ENCODE measurements around the gene SLC31A2.
"Not testable (repeated sequence)": the region's sequence is repeated elsewhere in the genome, so short reads cannot be mapped to it uniquely, and the experiment has no call there.

- TF ChIP-seq POLR2AphosphoS5 (IDR thresholded peaks at IDR 0.05; ENCODE audit: low read depth, low read length); CTCF (IDR thresholded peaks at IDR 0.05); FOSL2 (IDR thresholded peaks at IDR 0.05; ENCODE audit: borderline replicate concordance, low read depth); TAF1 (IDR thresholded peaks at IDR 0.05; ENCODE audit: borderline replicate concordance, low read depth, low read length); RAD21 (IDR thresholded peaks at IDR 0.05; ENCODE audit: low read length); JUND (IDR thresholded peaks at IDR 0.05); MXI1 (IDR thresholded peaks at IDR 0.05; ENCODE audit: low read depth, low read length); GABPA (IDR thresholded peaks at IDR 0.05; ENCODE audit: low read depth); CHD2 (IDR thresholded peaks at IDR 0.05; ENCODE audit: low read length, partially characterized antibody); RXRA (IDR thresholded peaks at IDR 0.05; ENCODE audit: borderline replicate concordance, low read depth): not testable (repeated sequence)
- TF ChIP-seq, protein P1, sequence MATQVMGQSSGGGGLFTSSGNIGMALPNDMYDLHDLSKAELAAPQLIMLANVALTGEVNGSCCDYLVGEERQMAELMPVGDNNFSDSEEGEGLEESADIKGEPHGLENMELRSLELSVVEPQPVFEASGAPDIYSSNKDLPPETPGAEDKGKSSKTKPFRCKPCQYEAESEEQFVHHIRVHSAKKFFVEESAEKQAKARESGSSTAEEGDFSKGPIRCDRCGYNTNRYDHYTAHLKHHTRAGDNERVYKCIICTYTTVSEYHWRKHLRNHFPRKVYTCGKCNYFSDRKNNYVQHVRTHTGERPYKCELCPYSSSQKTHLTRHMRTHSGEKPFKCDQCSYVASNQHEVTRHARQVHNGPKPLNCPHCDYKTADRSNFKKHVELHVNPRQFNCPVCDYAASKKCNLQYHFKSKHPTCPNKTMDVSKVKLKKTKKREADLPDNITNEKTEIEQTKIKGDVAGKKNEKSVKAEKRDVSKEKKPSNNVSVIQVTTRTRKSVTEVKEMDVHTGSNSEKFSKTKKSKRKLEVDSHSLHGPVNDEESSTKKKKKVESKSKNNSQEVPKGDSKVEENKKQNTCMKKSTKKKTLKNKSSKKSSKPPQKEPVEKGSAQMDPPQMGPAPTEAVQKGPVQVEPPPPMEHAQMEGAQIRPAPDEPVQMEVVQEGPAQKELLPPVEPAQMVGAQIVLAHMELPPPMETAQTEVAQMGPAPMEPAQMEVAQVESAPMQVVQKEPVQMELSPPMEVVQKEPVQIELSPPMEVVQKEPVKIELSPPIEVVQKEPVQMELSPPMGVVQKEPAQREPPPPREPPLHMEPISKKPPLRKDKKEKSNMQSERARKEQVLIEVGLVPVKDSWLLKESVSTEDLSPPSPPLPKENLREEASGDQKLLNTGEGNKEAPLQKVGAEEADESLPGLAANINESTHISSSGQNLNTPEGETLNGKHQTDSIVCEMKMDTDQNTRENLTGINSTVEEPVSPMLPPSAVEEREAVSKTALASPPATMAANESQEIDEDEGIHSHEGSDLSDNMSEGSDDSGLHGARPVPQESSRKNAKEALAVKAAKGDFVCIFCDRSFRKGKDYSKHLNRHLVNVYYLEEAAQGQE (IDR thresholded peaks at IDR 0.05; ENCODE audit: low read depth, low read length): not testable (repeated sequence)
- TF ChIP-seq, protein P2, sequence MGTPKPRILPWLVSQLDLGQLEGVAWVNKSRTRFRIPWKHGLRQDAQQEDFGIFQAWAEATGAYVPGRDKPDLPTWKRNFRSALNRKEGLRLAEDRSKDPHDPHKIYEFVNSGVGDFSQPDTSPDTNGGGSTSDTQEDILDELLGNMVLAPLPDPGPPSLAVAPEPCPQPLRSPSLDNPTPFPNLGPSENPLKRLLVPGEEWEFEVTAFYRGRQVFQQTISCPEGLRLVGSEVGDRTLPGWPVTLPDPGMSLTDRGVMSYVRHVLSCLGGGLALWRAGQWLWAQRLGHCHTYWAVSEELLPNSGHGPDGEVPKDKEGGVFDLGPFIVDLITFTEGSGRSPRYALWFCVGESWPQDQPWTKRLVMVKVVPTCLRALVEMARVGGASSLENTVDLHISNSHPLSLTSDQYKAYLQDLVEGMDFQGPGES (IDR thresholded peaks at IDR 0.05; ENCODE audit: low read depth, low read length): not testable (repeated sequence)
Measured at GRCh38 chr9:113140896-113141295, 9.9 kb upstream of the SLC31A2 start.

Data from SK-N-SH (cell line).